Measurements from ENCODE around the gene CACNA1F.

DNA sequence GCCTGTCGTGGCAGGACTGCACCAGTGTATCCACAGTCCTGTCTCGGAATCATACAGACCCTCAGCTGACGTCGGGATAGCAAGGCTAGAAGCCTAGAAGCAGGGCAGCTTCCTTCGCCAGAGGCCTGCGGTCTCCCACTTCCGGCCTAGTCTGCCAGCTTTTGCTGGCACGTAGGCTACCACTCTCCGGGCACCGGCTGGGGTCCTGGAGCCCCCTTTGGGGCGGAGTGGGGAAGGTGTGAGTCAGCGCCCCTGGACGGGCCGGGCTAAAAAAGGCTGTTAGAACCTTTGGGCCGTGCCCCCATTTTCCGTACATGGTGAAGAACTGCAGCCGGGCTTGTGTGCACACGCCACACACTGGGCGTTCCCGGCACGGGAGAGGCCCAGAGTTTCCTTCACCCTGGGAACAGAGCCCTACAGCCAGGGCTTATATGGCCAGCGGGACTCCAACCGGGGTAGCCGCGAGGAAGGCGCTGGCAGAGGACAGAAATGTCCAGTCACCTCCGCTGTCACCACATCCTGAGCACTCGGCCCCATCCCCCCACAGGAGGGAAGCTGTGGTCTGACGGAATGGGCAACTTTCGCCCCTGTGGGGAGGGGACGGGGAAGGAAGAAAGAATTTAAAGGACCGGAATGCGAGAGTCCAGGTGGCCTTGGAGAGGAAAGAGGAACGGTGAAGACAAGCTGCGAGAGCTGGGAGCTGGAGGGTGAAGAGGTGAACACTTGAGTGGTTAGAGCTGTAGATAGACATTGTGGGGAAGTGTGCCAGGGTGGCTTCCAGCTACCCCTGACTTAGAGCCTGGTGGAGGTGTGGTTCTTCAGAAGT lies 66.0 kb downstream of the CACNA1F start:
- TF ChIP-seq SP1 (CRISPR knock-in tag; IDR thresholded peaks at IDR 0.05) (no peak), ESRRA (IDR thresholded peaks at IDR 0.05; ENCODE audit: borderline replicate concordance, low read depth) (peak; percentile 79; the same call in 1 of the 2 replicates)
- TF ChIP-seq, protein P1, sequence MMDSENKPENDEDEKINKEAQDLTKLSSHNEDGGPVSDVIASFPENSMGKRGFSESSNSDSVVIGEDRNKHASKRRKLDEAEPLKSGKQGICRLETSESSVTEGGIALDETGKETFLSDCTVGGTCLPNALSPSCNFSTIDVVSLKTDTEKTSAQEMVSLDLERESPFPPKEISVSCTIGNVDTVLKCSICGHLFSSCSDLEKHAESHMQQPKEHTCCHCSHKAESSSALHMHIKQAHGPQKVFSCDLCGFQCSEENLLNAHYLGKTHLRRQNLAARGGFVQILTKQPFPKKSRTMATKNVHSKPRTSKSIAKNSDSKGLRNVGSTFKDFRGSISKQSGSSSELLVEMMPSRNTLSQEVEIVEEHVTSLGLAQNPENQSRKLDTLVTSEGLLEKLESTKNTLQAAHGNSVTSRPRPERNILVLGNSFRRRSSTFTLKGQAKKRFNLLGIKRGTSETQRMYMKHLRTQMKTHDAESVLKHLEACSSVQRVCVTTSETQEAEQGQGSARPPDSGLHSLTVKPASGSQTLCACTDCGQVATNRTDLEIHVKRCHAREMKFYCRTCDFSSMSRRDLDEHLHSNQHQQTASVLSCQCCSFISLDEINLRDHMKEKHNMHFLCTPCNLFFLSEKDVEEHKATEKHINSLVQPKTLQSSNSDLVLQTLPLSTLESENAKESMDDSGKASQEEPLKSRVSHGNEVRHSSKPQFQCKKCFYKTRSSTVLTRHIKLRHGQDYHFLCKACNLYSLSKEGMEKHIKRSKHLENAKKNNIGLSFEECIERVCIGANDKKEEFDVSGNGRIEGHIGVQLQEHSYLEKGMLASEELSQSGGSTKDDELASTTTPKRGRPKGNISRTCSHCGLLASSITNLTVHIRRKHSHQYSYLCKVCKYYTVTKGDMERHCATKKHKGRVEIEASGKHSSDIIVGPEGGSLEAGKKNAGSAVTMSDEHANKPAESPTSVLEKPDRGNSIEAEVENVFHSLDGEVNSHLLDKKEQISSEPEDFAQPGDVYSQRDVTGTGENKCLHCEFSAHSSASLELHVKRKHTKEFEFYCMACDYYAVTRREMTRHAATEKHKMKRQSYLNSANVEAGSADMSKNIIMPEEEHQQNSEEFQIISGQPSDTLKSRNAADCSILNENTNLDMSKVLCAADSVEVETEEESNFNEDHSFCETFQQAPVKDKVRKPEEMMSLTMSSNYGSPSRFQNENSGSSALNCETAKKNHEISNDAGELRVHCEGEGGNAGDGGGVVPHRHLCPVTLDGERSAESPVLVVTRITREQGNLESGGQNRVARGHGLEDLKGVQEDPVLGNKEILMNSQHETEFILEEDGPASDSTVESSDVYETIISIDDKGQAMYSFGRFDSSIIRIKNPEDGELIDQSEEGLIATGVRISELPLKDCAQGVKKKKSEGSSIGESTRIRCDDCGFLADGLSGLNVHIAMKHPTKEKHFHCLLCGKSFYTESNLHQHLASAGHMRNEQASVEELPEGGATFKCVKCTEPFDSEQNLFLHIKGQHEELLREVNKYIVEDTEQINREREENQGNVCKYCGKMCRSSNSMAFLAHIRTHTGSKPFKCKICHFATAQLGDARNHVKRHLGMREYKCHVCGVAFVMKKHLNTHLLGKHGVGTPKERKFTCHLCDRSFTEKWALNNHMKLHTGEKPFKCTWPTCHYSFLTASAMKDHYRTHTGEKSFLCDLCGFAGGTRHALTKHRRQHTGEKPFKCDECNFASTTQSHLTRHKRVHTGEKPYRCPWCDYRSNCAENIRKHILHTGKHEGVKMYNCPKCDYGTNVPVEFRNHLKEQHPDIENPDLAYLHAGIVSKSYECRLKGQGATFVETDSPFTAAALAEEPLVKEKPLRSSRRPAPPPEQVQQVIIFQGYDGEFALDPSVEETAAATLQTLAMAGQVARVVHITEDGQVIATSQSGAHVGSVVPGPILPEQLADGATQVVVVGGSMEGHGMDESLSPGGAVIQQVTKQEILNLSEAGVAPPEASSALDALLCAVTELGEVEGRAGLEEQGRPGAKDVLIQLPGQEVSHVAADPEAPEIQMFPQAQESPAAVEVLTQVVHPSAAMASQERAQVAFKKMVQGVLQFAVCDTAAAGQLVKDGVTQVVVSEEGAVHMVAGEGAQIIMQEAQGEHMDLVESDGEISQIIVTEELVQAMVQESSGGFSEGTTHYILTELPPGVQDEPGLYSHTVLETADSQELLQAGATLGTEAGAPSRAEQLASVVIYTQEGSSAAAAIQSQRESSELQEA (IDR thresholded peaks at IDR 0.05; ENCODE audit: low read depth): no peak
